TTC549 (cell line): ENCODE measurements around the gene SPTLC1.

Experiments used
- FAIRE-seq: peaks from 2 replicates; lab custom pipeline; 2012; peaks lifted over from hg19 to GRCh38; lab: Jason Lieb, UNC

The SPTLC1 gene

DNA sequence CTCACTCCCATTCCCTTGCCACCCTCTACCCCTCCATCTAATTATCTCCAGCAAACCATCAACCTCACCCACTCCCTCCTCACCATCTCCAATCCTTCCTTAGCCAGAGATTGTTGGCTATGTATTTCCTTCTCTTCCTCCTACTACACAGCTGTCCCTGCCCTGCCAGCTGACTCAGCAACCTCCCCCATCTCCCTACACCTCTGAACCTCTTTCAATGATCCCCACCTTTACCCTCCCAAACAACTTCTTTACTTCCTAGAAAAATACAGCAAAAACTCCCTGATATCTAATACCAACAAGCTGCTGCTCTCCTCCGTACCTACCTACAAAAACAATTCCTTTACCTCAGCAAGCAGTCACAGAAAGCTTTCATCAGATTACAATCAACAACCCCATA is 37.3 kb downstream of the SPTLC1 start:
- FAIRE-seq, result no peak

- no peak for FAIRE-seq
These were observed 43.6 kb downstream of the SPTLC1 start for GRCh38 chr9:92071634-92072033.

DNA sequence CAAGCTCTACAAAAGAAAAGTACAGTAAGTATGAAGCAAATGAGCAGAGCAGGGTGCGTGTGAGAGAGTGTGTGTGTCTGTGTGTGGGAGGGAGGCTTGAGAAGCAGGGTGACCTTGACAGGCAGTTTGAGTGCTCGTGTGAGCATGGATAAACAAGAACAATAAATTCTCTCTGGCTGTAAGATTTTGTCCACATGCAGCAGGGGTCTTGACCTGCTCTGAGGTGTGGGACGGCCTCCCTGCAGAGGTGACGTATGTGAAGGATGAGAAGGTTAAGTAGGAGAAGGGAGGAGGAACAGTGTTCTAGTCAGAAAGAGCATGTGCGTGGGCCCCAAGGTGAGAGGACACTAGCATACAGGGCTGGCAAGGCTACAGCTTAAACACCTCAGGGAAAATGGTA is 49.0 kb downstream of the SPTLC1 start:
- FAIRE-seq, result no peak

DNA sequence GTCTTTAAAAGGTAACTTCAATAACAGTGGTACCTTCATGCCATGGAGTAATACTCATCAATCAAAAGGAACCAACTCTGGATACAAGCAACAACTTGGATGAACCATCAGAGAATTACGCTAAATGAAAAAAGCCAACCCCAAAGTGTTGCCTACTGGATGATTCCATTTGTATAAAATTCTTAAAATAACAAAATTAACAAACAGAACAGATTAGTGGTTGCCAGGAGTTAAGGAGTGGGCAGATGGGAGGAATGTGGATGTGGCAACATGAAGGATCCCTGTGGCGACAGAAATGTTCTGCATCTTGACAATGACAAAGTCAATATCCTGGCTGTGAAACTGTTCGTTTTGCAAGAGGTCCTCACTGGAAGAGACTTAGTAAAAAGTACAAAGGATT is 50.5 kb downstream of the SPTLC1 start:
- no peak for FAIRE-seq

DNA sequence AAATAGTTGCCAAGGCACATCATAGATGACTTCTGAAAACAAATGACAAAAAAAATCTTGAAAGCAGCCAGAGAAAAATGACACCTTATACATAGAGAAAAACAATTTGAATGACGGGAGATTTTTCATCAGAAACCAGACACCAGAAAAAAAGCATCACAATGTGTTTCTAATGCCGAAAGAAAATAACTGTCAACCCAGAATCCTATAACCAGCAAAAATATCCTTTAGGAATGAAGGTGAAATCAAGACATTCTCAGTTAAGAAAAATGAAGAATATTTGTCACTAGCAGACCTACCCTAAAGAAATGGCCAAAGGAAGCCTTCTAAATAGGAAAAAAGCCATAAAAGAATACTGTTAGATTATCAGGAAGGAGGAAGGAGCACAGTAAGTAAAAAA is 54.0 kb downstream of the SPTLC1 start:
- no peak for FAIRE-seq

GRCh38 chr9:92059661-92060060 is 55.6 kb downstream of the SPTLC1 start:
- FAIRE-seq, result no peak

- no peak for FAIRE-seq
These were observed 56.3 kb downstream of the SPTLC1 start for GRCh38 chr9:92058723-92059444.

GRCh38 chr9:92058026-92058425 is 57.2 kb downstream of the SPTLC1 start:
- no peak for FAIRE-seq

DNA sequence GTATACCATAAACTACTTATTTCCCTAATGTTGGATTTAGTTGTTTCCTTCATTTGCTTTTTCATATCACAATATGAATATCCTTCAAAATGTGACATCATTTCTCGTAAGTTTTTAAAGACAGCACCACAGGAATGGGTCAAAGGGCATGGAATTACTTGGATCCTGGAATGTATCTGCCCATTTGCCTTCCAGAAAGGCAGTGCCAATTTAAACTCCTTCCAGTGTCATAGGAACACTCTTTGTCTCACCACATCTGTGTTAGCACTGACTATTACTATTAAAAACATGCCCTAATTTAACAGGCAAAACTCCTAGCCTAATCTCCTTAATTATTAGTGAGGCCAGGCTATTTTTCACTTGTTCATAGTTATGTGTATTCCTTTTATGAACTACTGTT is 58.0 kb downstream of the SPTLC1 start:
- no peak for FAIRE-seq

DNA sequence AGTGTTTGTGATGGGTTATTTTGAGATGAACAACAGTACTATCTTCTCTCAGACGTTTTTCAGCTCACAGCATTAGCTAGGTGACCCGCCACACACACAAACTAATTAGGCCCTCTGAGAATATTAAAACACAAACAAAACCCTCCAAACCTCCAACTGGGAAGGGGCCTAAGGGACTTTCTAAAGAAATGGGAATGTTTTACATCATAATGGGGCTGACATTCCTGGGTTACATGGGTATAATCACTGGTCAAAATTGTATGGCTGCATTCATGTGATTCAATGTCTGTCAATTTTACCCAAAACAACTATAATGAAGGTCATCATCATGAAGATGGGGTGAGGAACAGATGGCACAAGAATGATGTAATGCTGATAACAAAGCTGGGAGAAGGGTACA is 59.6 kb downstream of the SPTLC1 start:
- no peak for FAIRE-seq

DNA sequence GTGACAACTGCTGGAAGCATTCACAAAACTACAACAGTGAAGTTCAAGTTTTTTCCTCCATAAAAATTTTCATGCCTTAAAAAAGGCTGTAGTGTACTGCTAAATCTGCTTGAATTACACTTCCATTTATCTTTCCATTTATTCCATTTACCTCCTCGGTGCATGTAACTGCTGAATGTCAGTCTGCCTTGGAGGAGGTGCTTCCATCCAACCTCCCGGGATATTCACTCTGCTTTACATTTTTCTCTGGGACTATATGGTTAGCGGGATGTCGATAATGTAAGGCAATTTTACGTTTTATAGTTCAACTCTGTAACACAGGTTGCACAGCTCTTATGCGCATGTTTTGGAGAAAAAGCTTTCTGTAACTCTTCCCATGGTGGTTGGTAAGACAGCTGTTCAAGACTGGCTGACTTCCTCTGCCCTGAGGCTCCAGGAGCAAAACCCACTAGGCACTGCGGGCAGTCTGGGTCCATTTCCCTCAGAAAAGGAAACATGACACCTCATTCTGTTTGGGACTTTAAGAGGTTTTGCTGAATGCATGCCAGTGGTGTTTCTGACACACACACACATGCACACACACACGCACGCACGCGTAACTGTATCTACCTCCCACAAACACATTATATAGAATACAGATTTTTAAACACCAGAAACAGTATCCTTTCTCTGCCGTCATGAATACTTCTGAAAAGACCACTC is 66.1 kb downstream of the SPTLC1 start:
- FAIRE-seq, result no peak

DNA sequence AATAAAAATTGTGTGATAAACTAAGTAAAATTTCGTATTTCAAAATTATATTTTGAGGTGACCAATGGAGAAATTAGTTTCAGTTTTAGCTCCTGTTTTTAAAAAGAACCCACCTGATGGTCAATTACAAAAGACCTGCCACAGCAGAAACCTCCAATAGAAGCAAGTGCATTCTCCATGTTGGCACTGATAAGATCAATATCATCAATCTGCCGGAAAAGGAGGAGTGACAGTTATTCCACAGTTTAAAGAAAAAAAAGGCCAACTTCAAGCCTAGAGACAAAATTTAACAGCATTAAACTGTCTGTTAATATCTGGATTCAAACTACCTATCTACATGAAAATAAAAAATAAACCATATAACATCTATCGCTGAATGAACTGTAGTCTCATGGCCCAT is 67.7 kb downstream of the SPTLC1 start:
- FAIRE-seq, result no peak

DNA sequence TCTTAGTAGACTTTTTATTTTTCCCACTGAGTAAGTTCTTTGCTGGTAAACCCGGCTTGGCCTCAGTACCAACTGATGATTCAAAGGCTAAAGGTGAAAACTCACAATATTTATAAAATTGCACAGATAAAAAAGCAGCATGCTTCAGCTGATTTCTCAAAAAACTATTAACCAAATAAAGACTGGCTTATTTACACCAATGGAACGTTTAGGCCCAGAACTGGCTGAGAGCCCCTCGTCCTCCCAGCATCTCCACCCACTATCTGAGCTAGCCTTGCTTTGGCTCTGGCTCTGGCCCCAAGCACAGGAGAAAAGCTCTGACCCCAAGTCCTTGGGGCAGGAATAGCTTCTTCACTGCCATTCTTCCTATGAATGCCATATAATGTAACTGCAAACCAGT is 68.5 kb downstream of the SPTLC1 start:
- no peak for FAIRE-seq

DNA sequence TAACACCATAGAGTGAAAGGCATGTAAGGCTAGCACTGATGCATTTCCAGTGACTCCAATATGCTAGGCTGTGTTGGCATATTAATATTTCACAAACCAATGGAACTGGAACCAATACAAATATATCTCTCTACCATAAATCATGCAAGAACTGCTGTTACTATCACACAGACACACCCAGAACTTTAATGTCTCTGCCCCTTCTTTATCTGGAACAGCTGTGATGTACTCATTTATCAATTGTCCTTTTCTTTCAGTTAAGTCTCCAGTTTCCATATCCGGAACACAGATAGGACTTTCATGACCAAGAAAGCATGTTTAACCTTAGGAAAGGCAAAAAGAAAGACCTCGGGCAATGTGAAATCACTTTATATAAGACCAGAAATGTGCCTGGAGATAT is 70.3 kb downstream of the SPTLC1 start:
- FAIRE-seq, result no peak

- no peak for FAIRE-seq
These were observed 72.2 kb downstream of the SPTLC1 start for GRCh38 chr9:92043002-92043401.

- no peak for FAIRE-seq
These were observed 73.0 kb downstream of the SPTLC1 start for GRCh38 chr9:92042260-92042659.

DNA sequence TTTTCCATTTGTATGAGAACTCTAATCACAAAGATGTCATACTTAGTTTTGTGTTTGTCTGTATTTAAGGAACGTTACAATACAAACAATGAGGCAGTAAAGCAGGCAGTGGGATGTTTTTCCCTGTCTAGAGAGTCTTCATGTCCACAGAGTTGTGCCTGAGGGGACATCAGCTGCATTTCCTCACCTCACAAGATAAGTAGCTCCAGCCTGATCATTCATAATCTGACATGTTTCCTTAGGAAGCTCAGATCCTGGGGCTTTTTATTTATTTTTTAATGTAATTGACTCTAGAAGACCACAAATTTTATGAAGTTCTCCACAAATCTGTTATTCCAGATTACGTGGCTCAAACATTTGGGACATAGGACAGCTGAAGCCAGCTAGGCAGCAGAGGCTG is 78.5 kb downstream of the SPTLC1 start:
- no peak for FAIRE-seq

- FAIRE-seq, result no peak
These were observed 78.8 kb downstream of the SPTLC1 start for GRCh38 chr9:92036411-92036746.

- no peak for FAIRE-seq
These were observed 79.4 kb downstream of the SPTLC1 start for GRCh38 chr9:92035687-92036410.

- no peak for FAIRE-seq
These were observed 80.1 kb downstream of the SPTLC1 start for GRCh38 chr9:92035146-92035545.

GRCh38 chr9:92033991-92034390 is 81.2 kb downstream of the SPTLC1 start:
- FAIRE-seq, result no peak

DNA sequence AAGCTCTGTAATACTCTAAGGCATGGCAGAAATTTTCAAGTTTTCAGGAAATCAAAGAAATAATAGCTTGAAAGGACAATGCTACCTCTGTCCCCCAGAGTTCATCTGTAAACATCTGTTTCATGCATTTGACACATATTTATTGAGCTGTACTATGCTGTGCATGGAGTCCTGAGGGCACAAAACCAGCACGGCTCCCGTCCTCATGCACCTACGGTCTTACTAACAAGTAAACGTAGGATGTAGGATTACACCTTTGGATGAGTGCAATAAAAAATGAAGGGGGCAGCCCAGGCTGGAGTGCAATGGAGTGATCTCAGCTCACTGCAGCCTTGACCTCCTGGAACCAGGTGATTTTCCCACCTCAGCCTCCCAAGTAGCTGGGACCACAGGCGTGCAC is 81.9 kb downstream of the SPTLC1 start:
- FAIRE-seq, result no peak

DNA sequence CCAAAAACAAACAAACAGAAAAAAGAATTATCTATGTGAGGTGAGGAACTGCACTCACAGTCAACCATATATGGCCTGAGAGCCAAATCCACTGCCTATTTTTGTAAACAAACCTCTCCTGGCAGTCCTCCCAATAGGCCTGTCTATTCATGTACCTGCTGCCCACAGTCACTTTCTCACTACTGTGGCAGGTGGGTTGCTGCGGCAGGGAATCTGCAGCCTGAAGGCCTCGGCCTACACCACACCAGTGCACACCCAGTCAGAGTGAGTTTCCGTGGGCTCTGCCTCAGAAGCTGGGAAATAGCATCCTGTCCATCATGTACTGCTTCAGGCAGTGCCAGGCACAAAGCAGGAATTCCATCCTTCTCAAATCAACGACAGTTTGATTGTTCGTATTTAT is 82.3 kb downstream of the SPTLC1 start:
- no peak for FAIRE-seq

- no peak for FAIRE-seq
These were observed 84.8 kb downstream of the SPTLC1 start for GRCh38 chr9:92030367-92030766.
